Measurements from ENCODE around the gene GPX7.
A peak's percentile ranks its signal among the peaks of the same experiment; 100 is the strongest.
"Not testable (repeated sequence)": the region's sequence is repeated elsewhere in the genome, so short reads cannot be mapped to it uniquely, and the experiment has no call there.

GPX7 gene

GRCh38 chr1:52601991-52602855 is at the start of gene GPX7:
GPX7 (plus strand) TSS chr1:52602371; CDS start chr1:52602410, 39 bp downstream.
- no peak for DNase-seq

- DNase-seq: peak; percentile 29
These were observed 49.4 kb upstream of the GPX7 start, which contains the start of gene TUT4 for GRCh38 chr1:52552505-52553361. TUT4 (minus strand) TSS chr1:52553092; CDS start chr1:52526280, 26,812 bp downstream.

GRCh38 chr1:52553362-52554266 is 48.6 kb upstream of the GPX7 start:
- no peak for DNase-seq

- no peak for DNase-seq
These were observed 47.9 kb upstream of the GPX7 start for GRCh38 chr1:52554267-52554640.

GRCh38 chr1:52554756-52555155 is 47.4 kb upstream of the GPX7 start:
- no peak for DNase-seq

- DNase-seq: no peak
These were observed 45.4 kb upstream of the GPX7 start for GRCh38 chr1:52556641-52557360.

GRCh38 chr1:52558941-52559340 is 43.2 kb upstream of the GPX7 start:
- DNase-seq: no peak

- DNase-seq: no peak
These were observed 42.3 kb upstream of the GPX7 start for GRCh38 chr1:52559875-52560274.

GRCh38 chr1:52562766-52563165 is 39.4 kb upstream of the GPX7 start:
- no peak for DNase-seq

- DNase-seq: no peak
These were observed 34.2 kb upstream of the GPX7 start for GRCh38 chr1:52567943-52568342.

GRCh38 chr1:52569449-52570210 is 32.5 kb upstream of the GPX7 start:
- no peak for DNase-seq

- DNase-seq: no peak
These were observed 30.4 kb upstream of the GPX7 start for GRCh38 chr1:52571783-52572182.

GRCh38 chr1:52572387-52572786 is 29.8 kb upstream of the GPX7 start:
- no peak for DNase-seq

- DNase-seq: no peak
These were observed 27.6 kb upstream of the GPX7 start for GRCh38 chr1:52574594-52574993.

- no peak for DNase-seq
These were observed 26.1 kb upstream of the GPX7 start for GRCh38 chr1:52576074-52576473.

- not testable (repeated sequence) for DNase-seq
These were observed 24.1 kb upstream of the GPX7 start for GRCh38 chr1:52578066-52578465.

- no peak for DNase-seq
These were observed 22.8 kb upstream of the GPX7 start for GRCh38 chr1:52579415-52579814.

GRCh38 chr1:52580283-52580682 is 21.9 kb upstream of the GPX7 start:
- DNase-seq: no peak

- DNase-seq: no peak
These were observed 20.0 kb upstream of the GPX7 start for GRCh38 chr1:52582116-52582696.

GRCh38 chr1:52585474-52585873 is 16.7 kb upstream of the GPX7 start:
- no peak for DNase-seq

GRCh38 chr1:52588027-52588426 is 14.1 kb upstream of the GPX7 start:
- no peak for DNase-seq
